ENCODE measurements around the gene VPS37C. TPM values are rescaled to one million over a fixed set of nuclear protein-coding genes. Genes with fewer than 3 reads are reported as not detected.

Gene VPS37C
- total and polyA plus RNA-seq, 9 of the 15 experiments (the other 6 are each of a cell fraction or from before 2014, with no cell fraction given): 0.62 to 29.8 (median 11.5) TPM

GRCh38 chr11:61170566-61170965 lies 9.3 kb upstream of the VPS37C start (continued):
- TF ChIP-seq HOMEZ (CRISPR knock-in tag; IDR thresholded peaks at IDR 0.05) (no peak), UBTF (IDR thresholded peaks at IDR 0.05; ENCODE audit: borderline replicate concordance in 1 of 2, low read depth in 2 of 2, low read length in 2 of 2) (no peak), RBM17 (IDR thresholded peaks at IDR 0.05; ENCODE audit: borderline replicate concordance, low read depth, low read length) (no peak), HES1 (IDR thresholded peaks at IDR 0.05; ENCODE audit: low read depth) (no peak), U2AF2 (optimal IDR thresholded peaks at IDR 0.05; ENCODE audit: low read depth, low read length) (no peak), KDM1A (IDR thresholded peaks at IDR 0.05) (no peak), ZNF583 (CRISPR knock-in tag; IDR thresholded peaks at IDR 0.05) (no peak)
